T-helper 1 cell treated with Interleukin-12 subunit alpha and Interleukin-12 subunit beta and Interleukin-4 antibody, amounts not matched to agents 30 μg/mL and 1 μg/mL, for 36 hours (primary cell): ENCODE data around the gene TMSB10.
"Not testable (repeated sequence)": the region's sequence is repeated elsewhere in the genome, so short reads cannot be mapped to it uniquely, and the experiment has no call there.

ENCODE experiments used
- H3K27ac Mint-ChIP-seq: one replicate; pipeline ENCODE4 v1.8.0; 2021; ENCODE audit warnings: mild to moderate bottlenecking, mixed read lengths
- H3K27me3 Mint-ChIP-seq: one replicate; pipeline ENCODE4 v1.8.0; 2021; ENCODE audit warnings: low read depth, mixed read lengths
- H3K36me3 Mint-ChIP-seq: one replicate; pipeline ENCODE4 v1.8.0; 2021; ENCODE audit warnings: low read depth, mixed read lengths
- H3K4me1 Mint-ChIP-seq: one replicate; pipeline ENCODE4 v1.8.0; 2021; ENCODE audit warnings: low read depth, mixed read lengths
- H3K4me3 Mint-ChIP-seq: one replicate; pipeline ENCODE4 v1.8.0; 2021; ENCODE audit warnings: mild to moderate bottlenecking, moderate library complexity, mixed read lengths
- H3K9me3 Mint-ChIP-seq: one replicate; pipeline ENCODE4 v1.8.0; 2021; ENCODE audit warnings: mixed read lengths

Gene TMSB10

DNA sequence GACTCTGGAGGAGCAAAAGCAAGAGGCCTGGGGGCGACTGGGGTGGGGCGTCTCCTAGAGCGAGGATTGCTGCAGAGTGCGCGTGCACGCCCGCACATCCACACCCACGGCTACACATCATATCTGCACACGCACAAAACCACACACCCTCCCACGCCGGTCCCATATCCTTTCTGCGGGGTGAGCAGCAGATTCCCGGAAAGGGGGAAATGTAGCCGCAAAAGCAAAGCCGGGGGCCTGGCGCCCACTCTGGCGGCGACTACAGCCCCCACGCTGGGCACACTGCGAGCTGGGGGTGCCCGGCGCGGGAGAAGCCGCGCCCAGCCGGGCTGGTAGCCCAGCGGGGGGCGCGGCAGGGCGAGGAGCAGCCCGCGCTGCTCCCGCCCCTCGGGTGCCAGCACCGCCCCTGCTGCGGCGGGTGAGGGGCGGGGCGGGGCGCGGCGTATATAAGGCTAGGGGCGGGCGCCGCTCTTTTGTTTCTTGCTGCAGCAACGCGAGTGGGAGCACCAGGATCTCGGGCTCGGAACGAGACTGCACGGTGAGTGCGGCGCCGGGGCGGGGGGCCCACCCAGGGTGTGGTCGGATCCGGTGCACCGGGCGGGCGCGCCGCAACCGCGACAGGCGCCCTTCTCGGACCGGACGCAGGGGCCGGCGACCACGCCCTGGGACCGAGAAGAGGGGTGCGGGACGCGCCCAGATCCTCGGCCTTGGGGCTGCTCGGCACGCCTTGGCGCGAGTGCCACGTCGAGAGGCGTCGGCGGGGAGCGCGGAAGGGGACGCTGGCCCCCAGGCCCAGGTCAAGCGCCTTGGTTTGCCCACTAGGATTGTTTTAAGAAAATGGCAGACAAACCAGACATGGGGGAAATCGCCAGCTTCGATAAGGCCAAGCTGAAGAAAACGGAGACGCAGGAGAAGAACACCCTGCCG lies at the start of gene TMSB10:
Gene TMSB10 (plus strand): TSS at position 476 of the 927 bp plus-strand sequence.
- H3K36me3 Mint-ChIP-seq = peaks cover 45% of the 10 kb centered on the region
- H3K27ac Mint-ChIP-seq = peak within 1 kb of the TSS; percentile 91
- peaks cover 18% of the 10 kb centered on the region for H3K9me3 Mint-ChIP-seq
- peaks cover 57% of the 10 kb centered on the region for H3K4me1 Mint-ChIP-seq
- no peaks in the 10 kb centered on the region for H3K27me3 Mint-ChIP-seq
- H3K4me3 Mint-ChIP-seq = peak within 1 kb of the TSS; percentile 96

- Mint-ChIP-seq H3K27ac (peak overlapping the region; percentile 88), H3K36me3 (peaks cover 49% of the 10 kb centered on the region), H3K9me3 (peaks cover 15% of the 10 kb centered on the region), H3K4me3 (peak overlapping the region; percentile 59), H3K27me3 (no peaks in the 10 kb centered on the region), H3K4me1 (peaks cover 80% of the 10 kb centered on the region)
Measured at GRCh38 chr2:84855731-84856130, 49.7 kb upstream of the TMSB10 start.

- Mint-ChIP-seq H3K4me1 (peaks cover 81% of the 10 kb centered on the region), H3K36me3 (peaks cover 50% of the 10 kb centered on the region), H3K27me3 (no peaks in the 10 kb centered on the region)
Measured at GRCh38 chr2:84856787-84857186, 48.7 kb upstream of the TMSB10 start.

GRCh38 chr2:84857566-84857965 lies 47.9 kb upstream of the TMSB10 start:
- H3K4me3 Mint-ChIP-seq = no peak overlapping the region
- peaks cover 47% of the 10 kb centered on the region for H3K36me3 Mint-ChIP-seq
- peaks cover 83% of the 10 kb centered on the region for H3K4me1 Mint-ChIP-seq
- peaks cover 9% of the 10 kb centered on the region for H3K9me3 Mint-ChIP-seq
- no peaks in the 10 kb centered on the region for H3K27me3 Mint-ChIP-seq
- H3K27ac Mint-ChIP-seq = peak overlapping the region; percentile 88

More at GRCh38 chr2:84856787-84857186, 48.7 kb upstream of the TMSB10 start:
- Mint-ChIP-seq H3K4me3 (peak overlapping the region; percentile 66), H3K9me3 (peaks cover 15% of the 10 kb centered on the region), H3K27ac (peak overlapping the region; percentile 88)

GRCh38 chr2:84858123-84858522 lies 47.3 kb upstream of the TMSB10 start:
- peaks cover 85% of the 10 kb centered on the region for H3K4me1 Mint-ChIP-seq

DNA sequence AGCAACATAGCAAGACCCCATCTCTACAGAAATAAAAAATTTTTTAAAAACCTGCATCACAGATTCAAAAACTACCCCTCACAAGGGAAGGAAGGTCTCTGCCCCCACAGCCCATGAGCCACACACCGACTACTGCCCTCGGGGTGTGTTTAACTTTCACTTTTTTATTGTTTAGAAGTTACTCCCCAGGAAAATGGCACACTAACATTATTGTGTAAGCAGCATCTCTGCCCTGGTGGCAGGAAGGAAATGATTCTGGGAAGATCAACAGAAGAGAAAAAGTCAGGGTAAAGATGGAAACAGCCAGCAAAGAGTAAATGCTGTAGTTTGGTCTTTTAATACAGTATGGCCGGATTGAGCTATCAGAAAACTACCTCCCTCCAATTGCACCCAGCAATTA lies 46.5 kb upstream of the TMSB10 start:
- Mint-ChIP-seq H3K9me3 (no peaks in the 10 kb centered on the region), H3K4me3 (peak overlapping the region; percentile 70)

More at GRCh38 chr2:84858123-84858522, 47.3 kb upstream of the TMSB10 start:
- Mint-ChIP-seq H3K4me3 (no peak overlapping the region), H3K36me3 (peaks cover 44% of the 10 kb centered on the region), H3K27me3 (no peaks in the 10 kb centered on the region), H3K27ac (peak overlapping the region; percentile 88), H3K9me3 (peaks cover 3% of the 10 kb centered on the region)

GRCh38 chr2:84861539-84861938 lies 43.9 kb upstream of the TMSB10 start:
- Mint-ChIP-seq H3K36me3 (peaks cover 37% of the 10 kb centered on the region), H3K9me3 (no peaks in the 10 kb centered on the region), H3K27me3 (no peaks in the 10 kb centered on the region), H3K4me3 (no peak overlapping the region), H3K4me1 (peaks cover 84% of the 10 kb centered on the region), H3K27ac (peak overlapping the region; percentile 56)

More for the DNA sequence above, 46.5 kb upstream of the TMSB10 start:
- H3K4me1 Mint-ChIP-seq = peaks cover 84% of the 10 kb centered on the region
- peaks cover 41% of the 10 kb centered on the region for H3K36me3 Mint-ChIP-seq
- no peaks in the 10 kb centered on the region for H3K27me3 Mint-ChIP-seq
- H3K27ac Mint-ChIP-seq = peak overlapping the region; percentile 86

DNA sequence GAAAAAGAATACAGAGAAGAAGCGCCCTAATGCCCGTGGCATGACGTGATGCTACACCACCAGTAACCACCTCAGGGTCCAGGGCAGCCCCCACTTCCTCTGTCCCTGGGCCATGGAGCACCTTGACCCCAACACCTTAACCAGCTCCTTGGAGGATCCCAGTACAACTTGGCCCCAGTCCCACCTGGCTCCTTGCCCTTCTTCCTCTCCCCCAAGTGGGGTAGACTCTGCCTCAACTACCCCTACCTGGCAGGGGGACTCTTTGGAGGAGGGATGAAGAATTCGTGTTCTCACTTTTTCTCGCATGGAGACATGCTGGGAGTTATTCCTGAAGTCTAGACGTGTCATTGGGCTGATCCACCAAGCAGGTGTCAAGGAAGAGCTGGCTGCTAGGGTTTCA lies 43.5 kb upstream of the TMSB10 start:
- peaks cover 84% of the 10 kb centered on the region for H3K4me1 Mint-ChIP-seq
- no peak overlapping the region for H3K4me3 Mint-ChIP-seq
- H3K27me3 Mint-ChIP-seq = no peaks in the 10 kb centered on the region
- H3K36me3 Mint-ChIP-seq = peaks cover 35% of the 10 kb centered on the region
- peak overlapping the region; percentile 36 for H3K27ac Mint-ChIP-seq
- H3K9me3 Mint-ChIP-seq = no peaks in the 10 kb centered on the region

DNA sequence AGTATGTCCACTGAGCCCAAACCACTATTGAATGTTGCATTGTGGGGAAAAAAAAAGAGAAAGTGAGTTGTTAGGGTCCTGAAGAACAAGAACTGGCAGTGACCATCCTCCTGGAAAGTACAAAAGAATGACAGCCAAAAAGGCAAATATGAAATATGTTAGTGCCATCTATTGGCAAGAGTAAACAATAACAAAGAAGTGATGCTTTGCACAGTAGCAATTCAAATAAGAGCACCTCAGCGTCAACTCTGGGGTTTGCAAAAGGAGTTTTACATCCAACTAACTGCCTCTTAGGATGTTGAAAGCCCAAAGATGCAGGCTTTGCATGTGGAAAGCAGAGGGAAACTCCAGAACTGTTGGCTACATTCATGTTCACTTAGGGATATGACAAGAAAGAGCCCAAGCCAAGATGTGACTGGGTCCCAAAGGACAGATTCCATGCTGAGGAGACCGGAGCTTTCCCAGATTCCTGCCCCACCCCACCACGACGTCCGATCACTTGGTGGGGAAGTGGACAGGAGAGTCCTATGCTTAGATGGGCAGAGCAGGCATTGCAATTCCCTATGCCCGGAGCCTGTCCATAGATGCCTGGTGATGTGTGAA lies 40.2 kb upstream of the TMSB10 start:
- H3K36me3 Mint-ChIP-seq = peaks cover 31% of the 10 kb centered on the region
- H3K9me3 Mint-ChIP-seq = no peaks in the 10 kb centered on the region
- peaks cover 59% of the 10 kb centered on the region for H3K4me1 Mint-ChIP-seq
- H3K27me3 Mint-ChIP-seq = no peaks in the 10 kb centered on the region
- H3K27ac Mint-ChIP-seq = no peak overlapping the region
- H3K4me3 Mint-ChIP-seq = peak overlapping the region; percentile 1

DNA sequence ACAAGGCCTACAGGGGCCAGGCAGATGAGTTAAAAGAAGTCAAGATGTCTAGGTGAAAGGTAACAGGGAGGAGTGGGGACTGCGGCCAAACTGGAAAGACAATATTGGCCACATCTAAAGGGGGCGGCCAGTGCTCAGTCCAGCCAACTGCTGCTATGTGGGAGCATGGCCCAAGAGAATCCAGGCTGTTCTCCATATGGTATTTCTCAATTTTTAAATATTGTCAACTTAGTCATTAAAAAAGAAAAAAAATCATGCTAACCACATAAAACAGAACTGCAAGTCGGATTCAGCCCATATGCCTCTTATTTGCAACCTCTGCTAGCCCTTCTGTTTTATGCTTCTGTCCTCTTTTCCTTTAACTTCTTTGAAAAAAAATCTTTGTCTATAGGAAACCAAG lies 39.3 kb upstream of the TMSB10 start:
- no peaks in the 10 kb centered on the region for H3K27me3 Mint-ChIP-seq
- H3K4me3 Mint-ChIP-seq = no peak overlapping the region
- H3K36me3 Mint-ChIP-seq = peaks cover 34% of the 10 kb centered on the region
- H3K27ac Mint-ChIP-seq = no peak overlapping the region
- no peaks in the 10 kb centered on the region for H3K9me3 Mint-ChIP-seq
- H3K4me1 Mint-ChIP-seq = peaks cover 60% of the 10 kb centered on the region

- H3K4me3 Mint-ChIP-seq, H3K27me3 Mint-ChIP-seq, H3K9me3 Mint-ChIP-seq, H3K27ac Mint-ChIP-seq: not testable (repeated sequence)
- Mint-ChIP-seq H3K36me3 (peaks cover 27% of the 10 kb centered on the region), H3K4me1 (peaks cover 49% of the 10 kb centered on the region)
Measured at GRCh38 chr2:84868327-84868726, 37.1 kb upstream of the TMSB10 start.

- Mint-ChIP-seq H3K27ac (no peak overlapping the region), H3K36me3 (peaks cover 33% of the 10 kb centered on the region), H3K9me3 (no peaks in the 10 kb centered on the region), H3K27me3 (no peaks in the 10 kb centered on the region), H3K4me3 (no peak overlapping the region), H3K4me1 (peaks cover 54% of the 10 kb centered on the region)
Measured at GRCh38 chr2:84870306-84870705, 35.1 kb upstream of the TMSB10 start.

DNA sequence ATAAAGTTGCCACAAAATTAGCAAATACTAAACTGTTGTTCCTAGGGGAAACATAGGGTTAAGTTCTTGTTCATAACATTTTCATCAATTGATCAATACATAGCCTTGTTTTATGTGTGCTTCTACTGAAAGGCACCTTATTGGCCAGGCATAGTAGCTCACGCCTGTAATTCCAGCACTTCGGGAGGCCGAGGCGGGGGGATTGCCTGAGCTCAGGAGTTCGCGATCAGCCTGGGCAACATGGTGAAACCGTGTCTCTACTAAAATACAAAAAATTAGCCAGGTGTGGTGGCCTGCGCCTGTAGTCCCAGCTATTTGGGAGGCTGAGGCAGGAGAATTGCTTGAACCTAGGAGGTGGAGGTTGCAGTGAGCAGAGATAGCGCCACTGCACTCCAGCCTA lies 32.8 kb upstream of the TMSB10 start:
- H3K27me3 Mint-ChIP-seq, H3K27ac Mint-ChIP-seq, H3K4me3 Mint-ChIP-seq, H3K9me3 Mint-ChIP-seq: not testable (repeated sequence)
- Mint-ChIP-seq H3K36me3 (peaks cover 35% of the 10 kb centered on the region), H3K4me1 (peaks cover 59% of the 10 kb centered on the region)

DNA sequence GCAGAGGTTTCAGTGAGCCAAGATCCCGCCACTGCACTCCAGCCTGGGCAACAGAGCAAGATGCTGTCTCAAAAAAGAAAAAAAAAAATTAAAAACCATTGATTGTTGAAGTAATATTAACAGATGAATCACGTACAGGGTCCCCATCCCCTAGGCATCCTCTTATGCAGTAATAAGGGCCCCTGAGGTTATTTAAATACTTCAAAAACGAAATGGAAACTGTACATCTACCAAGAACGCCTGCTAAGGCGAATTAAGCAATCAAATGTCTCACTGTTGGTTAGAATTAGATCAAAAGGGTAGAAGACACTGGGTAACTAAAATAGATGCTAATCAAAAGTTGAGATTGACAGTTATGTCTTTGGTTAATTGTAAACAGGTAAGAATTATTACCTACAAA lies 32.1 kb upstream of the TMSB10 start:
- Mint-ChIP-seq H3K4me3 (no peak overlapping the region), H3K4me1 (peaks cover 63% of the 10 kb centered on the region), H3K27ac (peak overlapping the region; percentile 42), H3K9me3 (no peaks in the 10 kb centered on the region), H3K36me3 (peaks cover 31% of the 10 kb centered on the region), H3K27me3 (no peaks in the 10 kb centered on the region)
